Spinal cord (tissue), 10 donors: ENCODE measurements around the gene MPZL3. TPM values are rescaled to one million over a fixed set of nuclear protein-coding genes. Genes with fewer than 3 reads are reported as not detected.

ENCODE experiments used
- DNase-seq, 6 donors: peaks; one replicate each; pipeline versions ENCODE4 v3.0.0 to v3.0.0-alpha.2; 2013 to 2015; ENCODE audit warnings: low spot score in 6 of 6, low read depth in 4 of 6
- H3K27ac ChIP-seq: one replicate; pipeline ENCODE4 v1.5.1; 2013; ENCODE audit warnings: low read depth, low read length, control low read depth
- H3K27me3 ChIP-seq: one replicate; pipeline ENCODE4 v1.6.1; 2013; ENCODE audit warnings: low read length; ENCODE audit not compliant: control insufficient read depth, insufficient read depth
- H3K36me3 ChIP-seq: one replicate; pipeline ENCODE4 v1.6.1; 2013; ENCODE audit warnings: low read length; ENCODE audit not compliant: control insufficient read depth, insufficient read depth
- H3K4me1 ChIP-seq: one replicate; pipeline ENCODE4 v1.6.1; 2013; ENCODE audit warnings: low read length; ENCODE audit not compliant: control insufficient read depth, insufficient read depth
- H3K4me3 ChIP-seq: one replicate; pipeline ENCODE4 v1.5.1; 2013; ENCODE audit warnings: low read depth, low read length, control low read depth
- H3K9me3 ChIP-seq: one replicate; pipeline ENCODE4 v1.6.1; 2013; ENCODE audit warnings: low read length; ENCODE audit not compliant: control insufficient read depth, insufficient read depth
- WGBS: methylation state at CpG from one replicate; pipeline ENCODE4 v1.1.5; 2013; ENCODE audit warnings: missing lambda C conversion rate; ENCODE audit not compliant: insufficient coverage; 5-methylcytosine and 5-hydroxymethylcytosine counted together
- polyA plus RNA-seq, 2 donors: library from polyadenylated mRNA; unstranded; fragments of 120-200 nt; gene quantifications; one replicate each; pipeline ENCODE4 v1.2.1, GENCODE V29; 2013; ENCODE audit not compliant: insufficient read length in 2 of 2
- total RNA-seq, 2 donors: library from RNA; depleted of rRNA in 1 of 2; stranded (reverse); fragments of 120-200 nt in 1 of 2; fragments of >200 nt in 1 of 2; gene quantifications; one replicate each; pipeline versions ENCODE4 v1.2.3 to v1.2.4, GENCODE V29; 2013 to 2014
- donor health status: healthy.

MPZL3 gene
- total and polyA plus RNA-seq, 4 donors = 1.4 to 5.8 (median 2.9) TPM

DNA sequence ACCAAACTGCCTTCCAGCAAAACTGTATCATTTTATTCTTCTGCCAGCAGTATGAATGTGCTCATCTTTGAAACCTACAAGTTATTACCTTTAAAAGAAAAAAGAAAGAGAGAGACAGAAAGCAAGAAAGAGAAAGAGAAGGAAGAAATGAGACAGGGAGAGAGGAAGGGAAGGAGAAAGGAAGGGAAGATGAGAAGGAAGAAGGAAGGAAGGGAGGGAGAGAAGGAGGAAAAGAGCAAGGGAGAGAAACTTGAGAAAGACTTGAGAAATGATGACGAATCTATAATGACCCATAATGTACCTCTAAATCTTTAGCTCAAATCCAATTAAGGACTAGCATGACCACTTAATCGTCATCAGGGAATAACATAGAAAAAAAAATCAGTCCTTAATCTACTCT, 16.0 kb downstream of the MPZL3 start:
- 80% methylated on average over 1 of the region's 2 CpGs for WGBS
- H3K4me1 ChIP-seq = no peaks in the 10 kb centered on the region
- no peaks in the 10 kb centered on the region for H3K36me3 ChIP-seq
- H3K27me3 ChIP-seq = peaks cover 9% of the 10 kb centered on the region
- H3K9me3 ChIP-seq = no peaks in the 10 kb centered on the region
- DNase-seq = no peak
- H3K4me3 ChIP-seq = no peak overlapping the region
- no peak overlapping the region for H3K27ac ChIP-seq

- peaks cover 6% of the 10 kb centered on the region for H3K27me3 ChIP-seq
- WGBS = 100% methylated on average over 4 of the region's 5 CpGs
- H3K27ac ChIP-seq = no peak overlapping the region
- H3K9me3 ChIP-seq = no peaks in the 10 kb centered on the region
- H3K4me1 ChIP-seq = no peaks in the 10 kb centered on the region
- H3K36me3 ChIP-seq = no peaks in the 10 kb centered on the region
- H3K4me3 ChIP-seq = no peak overlapping the region
- DNase-seq = no peak
Observed at GRCh38 chr11:118234833-118235232, 17.3 kb downstream of the MPZL3 start.

DNA sequence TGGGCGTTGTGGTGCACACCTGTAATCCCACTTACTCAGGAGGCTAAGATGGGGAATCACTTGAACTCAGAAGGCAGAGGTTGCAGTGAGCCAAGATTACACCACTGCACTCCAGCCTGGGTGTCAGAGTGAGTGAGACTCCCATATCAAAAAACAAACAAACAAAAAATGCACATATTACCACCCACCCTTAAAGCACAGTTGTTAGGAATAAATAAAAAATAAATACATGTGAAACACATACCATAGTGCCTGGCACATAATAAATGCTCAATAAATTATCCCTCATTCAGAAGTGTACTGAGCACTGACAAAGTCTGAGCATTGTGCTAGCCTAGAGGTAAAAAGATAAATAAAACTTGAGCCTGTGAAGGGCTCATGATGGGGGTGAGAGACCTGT, 18.3 kb downstream of the MPZL3 start:
- no peak overlapping the region for H3K4me3 ChIP-seq
- WGBS = 60% methylated on average over 1 of the region's 1 CpG
- H3K36me3 ChIP-seq = no peaks in the 10 kb centered on the region
- H3K9me3 ChIP-seq = no peaks in the 10 kb centered on the region
- H3K27me3 ChIP-seq = peaks cover 6% of the 10 kb centered on the region
- no peaks in the 10 kb centered on the region for H3K4me1 ChIP-seq
- no peak overlapping the region for H3K27ac ChIP-seq
- no peak for DNase-seq

DNA sequence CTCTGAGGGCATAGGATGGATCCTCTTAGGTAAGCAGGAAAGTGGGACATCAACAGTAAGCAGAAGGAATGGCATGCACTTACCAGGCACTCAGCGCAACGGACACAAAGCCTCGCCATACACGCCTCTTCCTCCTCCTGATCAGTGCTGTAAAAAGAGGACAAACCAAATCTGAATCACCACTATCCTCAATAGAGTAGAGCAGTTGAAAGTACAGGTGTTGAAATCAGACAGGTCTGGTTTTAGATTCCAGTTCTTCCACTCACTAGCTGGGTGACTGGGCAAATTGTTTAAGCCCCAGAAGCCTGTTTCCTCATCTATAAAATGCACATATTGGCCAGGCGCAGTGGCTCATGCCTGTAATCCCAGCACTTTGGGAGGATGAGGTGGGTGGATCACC, 18.8 kb downstream of the MPZL3 start:
- no peaks in the 10 kb centered on the region for H3K36me3 ChIP-seq
- H3K27ac ChIP-seq = no peak overlapping the region
- H3K4me3 ChIP-seq = no peak overlapping the region
- H3K9me3 ChIP-seq = no peaks in the 10 kb centered on the region
- DNase-seq = no peak
- H3K4me1 ChIP-seq = no peaks in the 10 kb centered on the region
- 100% methylated on average over 1 of the region's 5 CpGs for WGBS
- peaks cover 6% of the 10 kb centered on the region for H3K27me3 ChIP-seq

GRCh38 chr11:118232659-118233058, 19.5 kb downstream of the MPZL3 start:
- 60% methylated on average over 1 of the region's 1 CpG for WGBS

DNA sequence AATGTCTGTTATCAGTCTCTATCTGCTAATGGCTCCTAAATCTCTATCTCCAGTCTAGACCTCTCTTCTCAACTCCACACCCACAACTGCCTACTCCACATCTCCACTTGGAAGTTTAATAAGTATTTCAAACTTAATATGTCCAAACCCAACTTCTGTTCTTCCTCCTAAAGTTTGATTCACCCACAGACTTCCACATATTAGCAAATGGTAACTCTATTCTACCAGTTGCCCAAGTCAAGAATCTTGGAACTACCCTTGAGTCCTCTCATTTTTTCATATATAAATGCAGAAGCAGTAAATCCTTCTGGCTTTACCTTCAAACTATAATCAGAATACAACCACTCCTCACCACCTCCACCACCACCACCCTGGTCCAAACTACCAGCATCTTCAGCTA, 20.7 kb downstream of the MPZL3 start:
- no peaks in the 10 kb centered on the region for H3K36me3 ChIP-seq
- DNase-seq = no peak
- no peak overlapping the region for H3K4me3 ChIP-seq
- no peak overlapping the region for H3K27ac ChIP-seq
- no peaks in the 10 kb centered on the region for H3K4me1 ChIP-seq
- H3K27me3 ChIP-seq = peaks cover 8% of the 10 kb centered on the region
- no peaks in the 10 kb centered on the region for H3K9me3 ChIP-seq

More at GRCh38 chr11:118232659-118233058, 19.5 kb downstream of the MPZL3 start:
- Histone ChIP-seq H3K27ac (no peak overlapping the region), H3K4me1 (no peaks in the 10 kb centered on the region), H3K27me3 (peaks cover 6% of the 10 kb centered on the region), H3K4me3 (no peak overlapping the region), H3K9me3 (no peaks in the 10 kb centered on the region), H3K36me3 (no peaks in the 10 kb centered on the region)
- DNase-seq = no peak

DNA sequence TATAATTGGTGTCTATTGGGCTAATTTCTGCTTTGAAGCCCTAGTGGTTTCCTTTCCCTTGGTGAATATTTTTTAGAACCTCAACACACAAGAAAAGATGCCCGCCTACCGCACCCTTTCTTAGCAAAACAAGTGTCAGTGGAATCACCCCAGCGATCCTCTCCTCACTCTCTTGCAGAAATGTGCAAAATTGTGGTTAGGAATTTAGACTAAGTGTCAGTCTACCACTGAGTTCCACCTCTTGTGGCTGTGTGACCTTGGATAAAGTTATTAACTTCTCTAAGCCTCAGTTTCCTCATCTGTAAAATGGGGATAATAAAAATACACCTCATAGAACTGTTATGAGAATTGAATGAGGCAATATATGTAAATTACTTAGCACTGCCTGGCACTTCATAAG, 22.1 kb downstream of the MPZL3 start:
- WGBS = no CpG with 5 or more reads among the region's 3 CpGs
- Histone ChIP-seq H3K36me3 (no peaks in the 10 kb centered on the region), H3K27me3 (peaks cover 13% of the 10 kb centered on the region), H3K4me1 (no peaks in the 10 kb centered on the region), H3K4me3 (no peak overlapping the region), H3K27ac (no peak overlapping the region), H3K9me3 (no peaks in the 10 kb centered on the region)
- DNase-seq = no peak

DNA sequence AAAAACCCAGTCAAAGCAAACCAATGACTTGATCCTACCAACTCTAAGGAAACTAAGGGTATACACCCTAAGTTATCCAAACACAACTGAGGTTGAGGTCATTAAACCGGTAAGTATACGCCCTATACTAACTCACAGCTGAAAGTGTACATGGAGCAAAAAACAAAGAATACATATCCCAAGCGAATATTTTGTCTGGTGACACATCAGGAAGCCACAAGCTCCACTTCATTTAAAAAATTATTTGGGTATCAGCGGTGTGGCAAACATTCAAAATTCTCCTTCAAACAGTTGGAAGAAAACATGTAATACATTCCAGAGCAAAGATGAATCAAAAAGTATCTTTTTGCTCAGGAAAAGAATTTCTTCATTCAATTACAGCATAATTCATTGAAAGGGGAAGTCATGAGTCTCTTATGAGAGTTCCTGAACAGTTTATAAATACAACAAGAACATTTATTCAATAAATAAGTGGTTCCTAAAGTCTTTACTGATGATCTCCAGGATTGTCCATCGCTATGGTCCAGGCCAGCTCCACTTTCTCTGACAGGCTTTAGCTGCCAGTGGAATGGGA, 22.8 kb downstream of the MPZL3 start:
- Histone ChIP-seq H3K4me1 (no peaks in the 10 kb centered on the region), H3K36me3 (no peaks in the 10 kb centered on the region), H3K4me3 (no peak overlapping the region), H3K9me3 (no peaks in the 10 kb centered on the region), H3K27ac (no peak overlapping the region), H3K27me3 (peaks cover 11% of the 10 kb centered on the region)
- 100% methylated on average over 1 of the region's 5 CpGs for WGBS
- DNase-seq = no peak

GRCh38 chr11:118227865-118228785, 24.0 kb downstream of the MPZL3 start:
- H3K36me3 ChIP-seq = no peaks in the 10 kb centered on the region
- no peak overlapping the region for H3K4me3 ChIP-seq
- WGBS = 90% methylated on average over 3 of the region's 8 CpGs
- peaks cover 7% of the 10 kb centered on the region for H3K27me3 ChIP-seq
- no peak overlapping the region for H3K27ac ChIP-seq
- DNase-seq = no peak
- H3K9me3 ChIP-seq = no peaks in the 10 kb centered on the region
- H3K4me1 ChIP-seq = no peaks in the 10 kb centered on the region

GRCh38 chr11:118226781-118227180, 25.4 kb downstream of the MPZL3 start:
- no peak overlapping the region for H3K27ac ChIP-seq
- H3K4me1 ChIP-seq = no peaks in the 10 kb centered on the region
- peaks cover 7% of the 10 kb centered on the region for H3K27me3 ChIP-seq
- H3K9me3 ChIP-seq = no peaks in the 10 kb centered on the region
- H3K4me3 ChIP-seq = no peak overlapping the region
- no peaks in the 10 kb centered on the region for H3K36me3 ChIP-seq
- 71% methylated on average over 2 of the region's 2 CpGs for WGBS
- DNase-seq = no peak
